Activated effector memory CD4-positive, alpha-beta T cell treated with Interleukin-2 at 50 U/mL for 16 hours (primary cell): ENCODE measurements around the gene HDAC9.

Experiments
- DNase-seq: peaks from one replicate; pipeline ENCODE4 v3.0.0-alpha.2; 2020

HDAC9 gene

GRCh38 chr7:18526368-18526878, 30.9 kb downstream of the HDAC9 start:
- DNase-seq, result no peak

- DNase-seq, result no peak
These were observed 33.7 kb downstream of the HDAC9 start for GRCh38 chr7:18529239-18529638.

- no peak for DNase-seq
These were observed 35.0 kb downstream of the HDAC9 start for GRCh38 chr7:18530224-18531179.

- no peak for DNase-seq
These were observed 36.0 kb downstream of the HDAC9 start for GRCh38 chr7:18531539-18531938.

- no peak for DNase-seq
These were observed 37.3 kb downstream of the HDAC9 start for GRCh38 chr7:18532813-18533212.

GRCh38 chr7:18534481-18534880, 38.9 kb downstream of the HDAC9 start:
- no peak for DNase-seq

GRCh38 chr7:18535810-18536415, 40.4 kb downstream of the HDAC9 start:
- DNase-seq, result no peak

- no peak for DNase-seq
These were observed 40.9 kb downstream of the HDAC9 start for GRCh38 chr7:18536486-18536885.

GRCh38 chr7:18538554-18539250, 43.2 kb downstream of the HDAC9 start:
- no peak for DNase-seq

- no peak for DNase-seq
These were observed 44.8 kb downstream of the HDAC9 start for GRCh38 chr7:18540396-18540795.

- no peak for DNase-seq
These were observed 45.8 kb downstream of the HDAC9 start for GRCh38 chr7:18541181-18541870.

GRCh38 chr7:18541871-18542212, 46.3 kb downstream of the HDAC9 start:
- DNase-seq, result no peak

GRCh38 chr7:18546576-18546975, 51.0 kb downstream of the HDAC9 start:
- DNase-seq, result no peak

- no peak for DNase-seq
These were observed 52.1 kb downstream of the HDAC9 start for GRCh38 chr7:18547509-18548187.

GRCh38 chr7:18548534-18548933, 53.0 kb downstream of the HDAC9 start:
- no peak for DNase-seq

GRCh38 chr7:18550574-18550973, 55.0 kb downstream of the HDAC9 start:
- DNase-seq, result no peak

GRCh38 chr7:18552316-18552916, 56.9 kb downstream of the HDAC9 start:
- no peak for DNase-seq

GRCh38 chr7:18552943-18553604, 57.5 kb downstream of the HDAC9 start:
- no peak for DNase-seq

GRCh38 chr7:18553605-18554003, 58.1 kb downstream of the HDAC9 start:
- no peak for DNase-seq

- no peak for DNase-seq
These were observed 59.6 kb downstream of the HDAC9 start for GRCh38 chr7:18555120-18555519.

- DNase-seq, result no peak
These were observed 60.4 kb downstream of the HDAC9 start for GRCh38 chr7:18555968-18556367.
